Epithelial cell of proximal tubule (primary cell): Measurements from ENCODE around the gene PPP1R1B. TPM values are rescaled to one million over a fixed set of nuclear protein-coding genes. Genes with fewer than 3 reads are reported as not detected.

Source experiments
- DNase-seq: peaks from one replicate; pipeline ENCODE4 v3.0.0-alpha.2; 2011; ENCODE audit warnings: low read depth
- H3K4me3 ChIP-seq: 2 replicates; pipeline ENCODE4 v1.5.1; 2011; ENCODE audit warnings: low read depth, mild to moderate bottlenecking, low read length
- total RNA-seq: library from RNA; depleted of rRNA; stranded (reverse); fragments of >200 nt; gene quantifications from 2 replicates; pipeline ENCODE4 v1.2.3, GENCODE V29; 2015
- TF ChIP-seq, protein P1 (sequence below): conservative IDR thresholded peaks from 2 replicates; pipeline ENCODE4 v1.5.1; 2012; ENCODE audit warnings: low read depth, mild to moderate bottlenecking, low read length

PPP1R1B gene
- total RNA-seq, 1 donor from 2014 or later, result not detected

DNA sequence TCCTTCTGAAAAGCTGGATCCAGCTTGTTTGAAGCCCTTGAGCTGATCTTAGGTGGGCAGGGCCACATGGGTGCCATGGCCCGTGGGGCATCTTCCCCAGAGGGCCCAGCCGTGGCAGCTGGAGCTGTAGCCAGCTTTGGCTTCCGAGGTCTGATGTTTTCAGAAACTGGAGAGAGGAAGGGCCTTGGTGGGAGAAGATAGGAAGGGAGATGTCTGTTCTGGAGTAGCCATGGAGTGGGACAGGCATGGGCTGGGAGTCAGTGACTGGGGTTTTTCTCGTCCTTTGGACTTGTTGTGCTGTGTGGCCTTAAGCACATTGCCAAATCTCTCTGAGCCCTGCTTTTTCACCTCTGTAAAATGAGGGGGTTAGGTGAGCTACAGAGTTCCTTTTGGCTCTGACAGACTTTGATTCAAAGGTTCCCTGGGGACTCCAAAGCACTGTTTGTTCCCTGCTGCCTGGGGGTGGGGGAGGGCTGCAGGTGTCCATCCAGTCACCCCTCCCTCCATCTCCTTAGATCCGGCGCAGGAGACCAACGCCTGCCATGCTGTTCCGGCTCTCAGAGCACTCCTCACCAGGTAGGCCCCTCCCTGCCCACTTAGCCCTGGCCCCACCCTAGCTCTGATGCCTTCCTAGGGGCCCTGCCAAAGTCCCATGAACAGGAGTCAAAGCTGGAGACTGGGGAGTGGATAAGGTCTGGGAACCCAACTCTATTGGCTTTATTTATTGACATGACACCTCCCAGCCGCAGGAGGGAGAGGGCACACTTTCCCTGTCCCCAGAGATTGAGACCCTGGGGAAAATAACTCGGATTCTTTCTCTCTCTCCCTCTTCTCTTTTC lies 2.1 kb downstream of the PPP1R1B start:
- TF ChIP-seq, protein P1, sequence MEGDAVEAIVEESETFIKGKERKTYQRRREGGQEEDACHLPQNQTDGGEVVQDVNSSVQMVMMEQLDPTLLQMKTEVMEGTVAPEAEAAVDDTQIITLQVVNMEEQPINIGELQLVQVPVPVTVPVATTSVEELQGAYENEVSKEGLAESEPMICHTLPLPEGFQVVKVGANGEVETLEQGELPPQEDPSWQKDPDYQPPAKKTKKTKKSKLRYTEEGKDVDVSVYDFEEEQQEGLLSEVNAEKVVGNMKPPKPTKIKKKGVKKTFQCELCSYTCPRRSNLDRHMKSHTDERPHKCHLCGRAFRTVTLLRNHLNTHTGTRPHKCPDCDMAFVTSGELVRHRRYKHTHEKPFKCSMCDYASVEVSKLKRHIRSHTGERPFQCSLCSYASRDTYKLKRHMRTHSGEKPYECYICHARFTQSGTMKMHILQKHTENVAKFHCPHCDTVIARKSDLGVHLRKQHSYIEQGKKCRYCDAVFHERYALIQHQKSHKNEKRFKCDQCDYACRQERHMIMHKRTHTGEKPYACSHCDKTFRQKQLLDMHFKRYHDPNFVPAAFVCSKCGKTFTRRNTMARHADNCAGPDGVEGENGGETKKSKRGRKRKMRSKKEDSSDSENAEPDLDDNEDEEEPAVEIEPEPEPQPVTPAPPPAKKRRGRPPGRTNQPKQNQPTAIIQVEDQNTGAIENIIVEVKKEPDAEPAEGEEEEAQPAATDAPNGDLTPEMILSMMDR, result no peak
- DNase-seq, result no peak
- H3K4me3 ChIP-seq, result no peak overlapping the region

DNA sequence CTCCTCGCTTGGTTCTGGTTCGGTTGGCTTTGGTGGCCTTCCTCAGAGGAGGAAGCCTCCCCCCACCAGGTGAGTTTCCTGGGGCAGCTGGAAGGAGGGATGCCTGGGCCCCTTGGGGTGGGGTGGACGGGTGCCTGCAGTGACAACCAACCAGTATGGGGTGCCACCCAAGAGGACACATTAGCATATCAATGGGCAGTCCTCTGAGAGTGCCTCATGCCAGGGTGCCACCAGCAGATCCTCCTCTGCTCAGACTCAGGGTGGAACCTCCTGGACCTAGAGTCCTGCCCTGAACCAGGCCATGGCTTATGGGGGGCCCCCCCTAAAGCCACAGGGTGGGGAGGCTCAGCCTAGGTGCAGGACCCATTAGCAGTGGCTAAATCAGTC lies 2.7 kb downstream of the PPP1R1B start:
- TF ChIP-seq, protein P1, result no peak
- H3K4me3 ChIP-seq, result no peak overlapping the region
- DNase-seq, result no peak

DNA sequence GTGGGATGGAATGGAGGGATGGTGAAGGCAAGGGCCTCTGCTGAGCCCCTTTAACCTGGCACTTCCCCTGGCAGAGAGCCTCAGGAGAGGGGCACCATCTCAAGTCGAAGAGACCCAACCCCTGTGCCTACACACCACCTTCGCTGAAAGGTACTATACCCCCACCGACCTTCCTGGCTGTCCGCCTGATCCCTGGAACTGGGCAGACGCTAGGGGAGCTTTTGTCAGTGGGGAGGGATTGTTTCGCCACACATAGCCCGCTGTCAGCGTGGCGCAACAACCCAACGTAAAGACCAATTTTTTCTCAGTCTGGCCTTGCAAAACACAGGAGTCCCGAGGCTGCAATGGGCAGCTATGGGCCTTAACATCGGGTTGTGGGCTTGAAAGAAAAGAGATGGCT lies 3.1 kb downstream of the PPP1R1B start:
- TF ChIP-seq, protein P1, result no peak
- no peak overlapping the region for H3K4me3 ChIP-seq
- DNase-seq, result no peak

DNA sequence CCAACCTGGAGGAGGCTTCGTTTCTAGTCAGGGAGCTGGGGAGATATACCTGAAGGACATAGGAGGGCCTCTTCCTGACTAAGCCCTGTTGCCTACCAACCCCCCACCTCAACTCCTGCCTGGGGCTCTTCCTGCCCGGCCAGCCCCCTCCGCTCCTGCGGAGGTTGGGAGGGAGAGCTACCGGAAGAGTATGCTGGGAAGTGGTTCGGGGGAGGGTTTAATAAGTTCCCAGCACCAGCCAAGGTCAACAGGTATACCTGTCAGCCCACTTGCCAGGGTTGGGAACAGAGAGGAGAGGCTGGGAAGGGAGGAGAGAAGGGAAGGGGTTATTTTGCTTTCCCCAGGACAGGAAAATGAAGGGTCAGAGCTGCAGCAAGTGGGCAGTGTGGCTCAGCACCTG lies 4.7 kb downstream of the PPP1R1B start:
- no peak for DNase-seq
- TF ChIP-seq, protein P1, result no peak
- no peak overlapping the region for H3K4me3 ChIP-seq

DNA sequence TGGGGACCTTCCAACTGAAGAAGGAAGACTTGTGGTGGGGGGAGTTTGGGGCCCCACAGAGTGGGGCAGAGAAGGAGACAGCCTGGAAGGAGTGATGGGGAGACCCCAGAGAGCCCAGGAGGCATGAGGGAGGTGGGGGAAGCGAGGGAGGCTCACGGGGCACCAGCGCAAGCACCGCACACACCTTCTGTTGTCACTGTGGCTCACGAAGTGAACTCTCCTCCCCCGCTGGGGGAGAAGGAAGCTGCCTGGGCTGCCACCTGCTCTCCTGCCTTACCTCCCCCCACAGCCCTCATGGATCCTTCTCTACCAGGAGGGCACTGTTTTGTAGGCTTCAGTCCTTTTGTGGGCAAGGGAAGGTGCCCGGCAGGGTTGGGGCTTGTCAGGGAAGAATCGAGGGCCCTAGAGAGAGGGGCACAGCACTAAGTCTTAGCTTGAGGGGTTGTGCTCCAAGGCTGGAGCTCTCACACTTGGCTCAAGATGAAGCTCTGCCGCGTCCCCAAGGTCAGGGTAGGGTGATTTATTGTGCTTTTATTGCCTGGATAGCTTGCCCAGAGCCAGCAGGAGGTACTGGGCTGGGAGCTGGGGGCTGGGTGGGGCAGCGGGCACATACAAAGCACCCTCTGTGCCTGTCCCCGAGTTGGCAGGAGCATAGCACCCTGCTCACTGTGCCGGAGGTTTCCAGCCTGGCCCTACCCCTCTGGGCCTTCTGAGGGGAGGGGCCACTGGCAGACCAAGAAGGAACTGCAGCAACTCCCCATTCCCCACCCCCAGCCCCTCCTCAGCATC lies 5.6 kb downstream of the PPP1R1B start:
- TF ChIP-seq, protein P1, result no peak
- DNase-seq, result no peak
- H3K4me3 ChIP-seq, result no peak overlapping the region

DNA sequence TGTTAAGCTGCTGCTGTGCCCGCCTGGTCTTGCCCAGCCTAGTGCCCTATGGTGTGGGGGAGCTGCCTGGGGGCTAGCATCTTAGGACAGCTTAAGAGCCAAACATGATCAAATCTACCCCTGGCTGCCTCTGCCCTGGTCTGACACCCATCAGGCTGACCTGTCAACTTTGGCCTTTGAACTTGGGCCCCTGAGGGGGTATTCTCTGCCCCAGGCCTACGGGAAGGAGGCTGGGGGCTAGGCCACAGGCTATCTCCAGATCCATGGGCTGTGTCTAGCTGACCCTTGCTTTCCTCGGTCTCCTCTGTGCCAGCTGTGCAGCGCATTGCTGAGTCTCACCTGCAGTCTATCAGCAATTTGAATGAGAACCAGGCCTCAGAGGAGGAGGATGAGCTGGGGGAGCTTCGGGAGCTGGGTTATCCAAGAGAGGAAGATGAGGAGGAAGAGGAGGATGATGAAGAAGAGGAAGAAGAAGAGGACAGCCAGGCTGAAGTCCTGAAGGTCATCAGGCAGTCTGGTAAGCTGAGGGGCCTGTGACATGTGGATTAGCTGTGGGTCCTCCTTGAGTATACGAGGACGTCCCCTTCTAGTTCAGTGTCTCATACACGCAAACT lies 6.9 kb downstream of the PPP1R1B start:
- H3K4me3 ChIP-seq, result no peak overlapping the region
- TF ChIP-seq, protein P1, result no peak
- DNase-seq, result no peak
